ENCODE measurements around the gene SLC38A11. TPM values are rescaled to one million over a fixed set of nuclear protein-coding genes. Genes with fewer than 3 reads are reported as not detected.
A peak's percentile ranks its signal among the peaks of the same experiment; 100 is the strongest.

SLC38A11 gene
- polyA plus RNA-seq, 3 donors: 2.1 to 15.0 (median 9.6) TPM

DNA sequence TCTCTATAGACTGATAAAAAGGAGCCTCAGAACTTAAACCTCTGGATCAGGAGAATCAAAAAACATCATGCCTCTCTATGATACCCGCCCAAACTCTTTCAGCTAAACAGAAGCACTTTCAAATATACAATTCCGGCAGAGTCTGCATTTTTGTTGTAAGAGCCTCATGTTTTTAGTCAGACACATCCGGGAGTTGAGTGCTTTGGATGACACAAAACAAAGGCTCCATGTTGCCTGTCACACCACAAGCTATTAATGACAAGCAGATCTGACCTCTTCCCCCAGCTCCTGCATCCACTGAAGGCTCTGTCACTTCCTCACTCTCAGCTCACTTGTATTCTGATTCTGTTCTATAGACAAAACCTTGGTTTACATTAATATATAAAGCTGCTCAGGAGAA, 33.2 kb downstream of the SLC38A11 start:
- no peak for DNase-seq (ENCODE audit: low read depth in 3 of 3, low spot score in 2 of 3)

DNA sequence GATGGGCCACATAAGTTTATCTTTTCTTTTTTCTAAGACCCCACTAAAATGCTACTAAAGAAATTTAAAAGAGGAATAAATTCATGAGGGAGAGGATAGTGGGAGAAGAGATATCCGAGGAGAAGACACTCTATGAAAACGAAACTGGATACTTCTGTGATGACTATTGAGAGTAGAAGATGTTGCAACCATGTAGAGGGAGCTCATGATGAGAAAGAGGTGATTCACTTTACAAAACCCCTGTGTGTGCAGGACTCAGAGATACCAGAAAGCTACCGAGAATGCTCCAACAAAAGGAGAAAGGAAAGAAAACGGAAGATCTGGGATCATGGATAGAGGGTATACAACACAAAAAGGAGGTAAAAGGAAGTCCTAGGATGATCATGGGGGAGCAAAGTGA, 34.9 kb downstream of the SLC38A11 start:
- DNase-seq (ENCODE audit: low read depth in 3 of 3, low spot score in 2 of 3): no peak

DNA sequence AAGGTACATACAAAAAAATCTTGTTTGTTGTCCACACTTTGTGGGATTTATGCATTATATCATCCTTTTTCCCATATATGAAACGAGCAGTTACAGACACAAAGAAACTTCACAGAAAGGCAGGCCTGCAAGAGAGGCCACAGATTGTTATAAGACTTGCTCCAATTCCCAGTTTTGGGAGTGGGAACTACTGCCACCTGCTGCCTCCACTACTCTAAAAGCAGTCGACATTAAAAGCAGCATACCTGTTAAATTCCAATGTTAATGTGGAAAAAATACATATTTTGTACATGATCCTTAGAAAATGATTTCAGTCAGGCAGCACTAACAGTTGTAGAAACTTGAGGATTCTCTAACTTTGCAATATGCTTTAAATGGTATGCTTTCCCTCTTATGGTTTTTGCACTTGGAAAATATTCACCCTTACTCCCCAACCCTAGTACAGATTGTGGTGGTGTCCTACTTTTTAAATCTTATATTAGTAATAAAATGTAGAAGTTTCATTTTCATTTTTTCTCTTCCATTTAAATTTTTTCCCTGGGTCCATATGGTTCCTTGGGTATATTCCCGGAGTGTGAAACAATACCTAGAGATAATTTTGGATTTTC, 37.9 kb downstream of the SLC38A11 start:
- peak in 1 of 3 donors; percentile 29 for DNase-seq (ENCODE audit: low read depth in 3 of 3, low spot score in 2 of 3)

DNA sequence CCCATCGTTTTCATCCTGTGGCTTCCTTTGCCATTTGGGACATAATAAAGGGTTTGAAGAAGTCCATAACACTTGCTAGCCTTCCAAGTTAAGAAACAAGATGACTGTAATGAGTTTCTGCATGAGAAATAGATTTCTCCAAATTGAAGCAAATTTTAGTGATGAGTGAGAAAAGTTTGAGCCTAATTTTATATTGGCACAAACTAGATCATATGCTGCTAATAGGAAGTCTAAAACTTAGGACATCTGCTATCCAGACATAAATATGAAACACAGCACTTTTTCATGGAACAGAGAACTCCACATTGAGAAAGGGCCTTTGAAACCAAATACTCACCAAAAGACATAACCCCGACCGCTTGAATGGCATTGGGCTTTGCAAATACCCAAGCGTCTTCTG, 39.8 kb downstream of the SLC38A11 start:
- no peak for DNase-seq (ENCODE audit: low read depth in 3 of 3, low spot score in 2 of 3)

DNA sequence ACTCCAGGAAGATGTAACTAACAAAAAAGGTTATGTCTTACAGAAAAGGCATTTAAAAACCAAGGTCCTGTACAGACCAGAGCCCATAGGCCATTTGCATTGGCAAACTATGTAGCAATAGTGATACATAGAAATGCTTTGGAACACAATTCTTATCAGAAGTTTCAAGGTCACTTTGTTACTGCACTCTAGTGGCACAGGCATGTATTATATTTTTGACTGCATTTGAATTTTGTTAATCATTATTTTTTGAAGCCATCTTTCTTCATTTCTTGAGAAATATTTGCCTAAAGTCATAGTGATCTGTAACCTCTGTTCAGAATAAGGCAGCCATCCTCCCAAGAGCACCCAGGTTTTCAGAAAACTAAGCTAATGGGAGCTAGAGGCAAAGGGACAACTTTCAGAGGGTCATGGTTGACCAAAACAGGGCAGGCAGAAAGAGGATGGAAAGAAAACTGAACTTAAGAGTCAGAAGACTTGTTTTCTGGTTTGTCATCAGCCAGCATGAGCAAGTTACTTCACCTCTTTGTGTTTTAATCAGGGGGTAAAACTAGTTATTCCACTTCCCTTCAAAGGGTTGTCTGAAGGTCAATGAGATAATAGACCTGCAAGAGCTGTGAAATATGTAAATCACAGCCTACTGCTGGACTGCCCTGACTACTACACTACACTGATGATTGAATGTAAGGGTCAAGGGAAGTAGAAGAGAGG, 41.5 kb downstream of the SLC38A11 start:
- no peak for DNase-seq (ENCODE audit: low read depth in 3 of 3, low spot score in 2 of 3)

DNA sequence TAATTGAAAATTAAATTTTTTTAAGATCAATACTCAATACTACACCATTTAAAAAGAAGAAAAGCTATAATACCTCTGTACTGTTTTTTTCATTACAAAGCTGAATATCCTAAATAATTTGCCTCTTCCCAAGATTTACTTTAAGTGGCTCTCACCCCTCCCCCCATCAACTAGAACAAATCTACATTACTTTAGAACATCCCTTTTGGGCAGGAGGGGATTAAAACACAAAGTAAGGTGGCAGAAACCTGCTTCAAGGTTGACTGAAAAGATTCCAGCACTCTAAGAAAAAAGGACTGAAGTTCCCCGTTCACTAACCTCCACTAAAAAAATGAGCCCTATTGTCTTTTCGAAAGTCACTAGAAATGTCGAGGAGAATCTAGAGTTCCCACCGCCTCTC, 42.3 kb downstream of the SLC38A11 start:
- no peak for DNase-seq (ENCODE audit: low read depth in 3 of 3, low spot score in 2 of 3)

DNA sequence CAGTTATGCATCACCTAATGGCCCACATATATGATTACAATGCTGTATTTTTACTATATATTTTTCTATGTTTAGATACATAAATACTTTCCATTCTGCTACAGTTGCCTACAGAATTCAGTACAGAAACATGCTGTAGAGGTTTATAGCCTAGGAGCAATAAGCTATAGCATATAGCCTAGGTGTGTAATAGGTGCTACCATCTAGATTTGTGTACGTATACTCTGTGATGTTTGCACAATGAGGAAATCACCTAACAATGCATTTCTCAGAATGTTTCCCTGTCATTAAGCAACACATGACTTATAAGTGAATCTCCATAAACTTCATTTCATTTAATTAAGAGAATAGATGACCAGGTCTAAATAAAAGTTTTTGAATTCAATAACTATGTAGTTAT, 43.5 kb downstream of the SLC38A11 start:
- DNase-seq (ENCODE audit: low read depth in 3 of 3, low spot score in 2 of 3): no peak

DNA sequence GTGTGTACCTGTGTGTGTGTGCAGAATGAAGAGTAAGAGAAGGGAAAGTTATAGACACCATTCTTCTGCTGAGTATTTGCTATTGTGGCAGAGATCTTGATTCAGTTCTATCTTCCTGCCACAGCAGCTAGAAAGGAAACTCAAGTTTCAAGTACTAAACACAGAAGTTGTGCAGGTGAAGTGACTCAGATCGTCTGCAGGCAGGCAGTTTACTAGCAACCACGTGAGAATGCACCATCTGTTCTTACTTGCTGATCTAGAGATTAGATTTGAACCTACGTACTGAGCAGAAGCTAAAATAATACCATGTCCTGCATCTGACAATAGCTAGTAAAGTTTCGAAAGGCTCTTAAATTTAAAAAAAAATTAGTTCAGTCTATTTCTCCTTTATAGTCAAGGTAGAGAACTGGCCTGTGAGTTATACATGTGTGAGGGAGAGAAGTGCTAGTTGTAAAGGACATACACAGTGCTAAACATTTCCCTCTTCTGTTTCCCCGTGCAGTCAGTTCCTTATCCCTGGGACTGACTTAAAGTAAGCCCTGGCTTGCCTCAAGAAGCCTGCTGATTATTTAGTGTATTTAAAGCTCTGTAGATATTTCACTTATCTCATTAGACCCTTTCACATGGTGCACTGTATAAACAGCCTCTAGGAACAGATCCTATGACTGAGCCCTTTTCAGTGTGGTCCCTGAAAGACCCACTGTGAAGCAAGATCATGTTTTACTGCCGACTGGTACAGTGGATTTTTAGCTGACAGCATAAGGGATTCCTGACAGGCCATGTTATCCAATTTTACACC, 45.0 kb downstream of the SLC38A11 start:
- DNase-seq (ENCODE audit: low read depth in 3 of 3, low spot score in 2 of 3): no peak

DNA sequence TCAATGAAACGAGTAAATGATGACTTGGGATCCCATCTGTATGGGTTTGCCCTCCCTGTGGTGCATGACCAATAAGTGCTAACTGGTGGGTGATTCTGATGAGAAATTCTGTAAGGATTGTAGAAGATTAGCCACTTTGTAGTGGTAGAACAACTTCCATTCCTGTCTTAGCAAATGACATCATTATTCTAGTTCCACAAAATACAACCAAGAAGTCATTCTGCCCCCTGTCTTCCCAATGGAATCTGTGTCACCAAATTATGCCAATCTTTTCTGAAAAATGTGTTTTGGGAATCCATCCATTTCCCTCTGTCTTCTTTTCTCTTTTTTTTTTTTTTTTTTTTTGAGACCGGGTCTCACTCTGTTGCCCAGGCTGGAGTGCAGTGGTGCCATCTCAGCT, 48.4 kb downstream of the SLC38A11 start:
- no peak for DNase-seq (ENCODE audit: low read depth in 3 of 3, low spot score in 2 of 3)

DNA sequence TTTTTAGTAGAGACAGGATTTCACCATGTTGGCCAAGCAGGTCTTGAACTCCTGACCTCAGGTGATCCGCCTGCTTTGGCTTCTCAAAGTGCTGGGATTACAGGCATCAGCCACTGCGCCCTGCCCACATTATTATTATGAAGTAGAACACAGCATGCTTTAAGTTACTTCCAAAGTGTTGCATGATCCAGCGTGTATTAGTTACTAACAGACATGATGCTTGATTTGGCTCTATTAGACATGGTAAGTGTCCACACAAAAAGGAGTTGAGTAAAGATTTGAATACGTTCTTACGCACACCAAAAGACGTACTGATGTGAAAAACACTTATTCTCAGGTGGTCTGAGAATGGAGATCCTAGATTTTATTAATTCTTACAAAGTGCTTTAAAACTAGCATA, 50.0 kb downstream of the SLC38A11 start:
- no peak for DNase-seq (ENCODE audit: low read depth in 3 of 3, low spot score in 2 of 3)

DNA sequence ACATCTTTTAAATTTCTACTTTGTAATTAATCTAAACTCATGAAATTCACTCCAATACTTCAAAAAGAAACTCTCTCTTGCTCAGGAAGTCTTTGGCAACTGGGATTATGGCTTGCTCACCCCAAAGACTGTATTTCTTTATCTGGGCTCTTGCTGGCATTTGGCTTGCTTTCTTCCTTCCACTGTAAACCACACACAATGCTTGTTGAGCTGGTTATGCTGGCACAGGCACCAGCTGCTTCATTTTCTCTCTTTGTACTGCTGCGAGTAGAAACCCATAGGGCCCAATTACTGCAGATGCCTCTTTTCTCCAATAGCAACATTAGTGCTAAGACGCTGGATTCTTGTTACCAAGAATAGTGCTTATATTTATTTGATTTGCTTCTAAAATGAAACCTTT, 51.4 kb downstream of the SLC38A11 start:
- no peak for DNase-seq (ENCODE audit: low read depth in 3 of 3, low spot score in 2 of 3)

DNA sequence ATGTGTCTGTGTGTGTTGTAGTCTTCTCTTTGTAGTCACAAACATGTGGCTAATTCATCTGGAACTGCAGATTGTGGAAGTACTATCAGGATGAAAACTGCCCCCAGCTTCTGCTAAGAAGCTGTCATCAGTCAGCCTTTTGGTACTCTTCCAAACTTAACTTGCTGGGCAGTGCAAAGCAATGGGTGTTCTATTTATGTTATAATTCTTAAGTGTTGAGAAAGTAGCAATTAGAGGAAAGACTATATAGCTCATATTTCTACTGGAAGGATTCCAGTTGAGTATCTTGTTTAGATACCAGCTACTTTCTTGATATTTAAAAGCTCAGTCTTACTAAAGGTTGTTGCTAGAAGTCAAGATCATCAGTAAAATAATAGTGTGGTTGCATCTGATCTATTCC, 52.1 kb downstream of the SLC38A11 start:
- DNase-seq (ENCODE audit: low read depth in 3 of 3, low spot score in 2 of 3): no peak

DNA sequence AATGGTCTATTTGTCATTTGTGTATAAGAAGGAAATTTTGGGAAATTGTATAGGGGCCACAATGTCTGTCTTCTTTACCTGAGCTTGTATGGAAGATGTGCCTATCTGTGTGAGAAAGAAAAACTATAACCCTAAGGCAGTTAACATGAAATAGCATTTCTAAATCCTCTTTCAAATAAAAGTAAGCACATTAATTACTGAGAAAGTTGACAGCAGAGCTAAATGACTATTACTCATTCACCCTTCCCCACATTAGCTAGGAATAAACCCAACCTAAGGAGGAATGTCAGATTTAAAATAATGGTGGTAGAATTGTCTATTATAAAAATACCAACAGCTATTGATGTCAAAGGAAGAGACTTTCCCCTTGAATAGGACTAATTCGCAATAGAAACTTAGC, 56.2 kb downstream of the SLC38A11 start:
- no peak for DNase-seq (ENCODE audit: low read depth in 3 of 3, low spot score in 2 of 3)

DNA sequence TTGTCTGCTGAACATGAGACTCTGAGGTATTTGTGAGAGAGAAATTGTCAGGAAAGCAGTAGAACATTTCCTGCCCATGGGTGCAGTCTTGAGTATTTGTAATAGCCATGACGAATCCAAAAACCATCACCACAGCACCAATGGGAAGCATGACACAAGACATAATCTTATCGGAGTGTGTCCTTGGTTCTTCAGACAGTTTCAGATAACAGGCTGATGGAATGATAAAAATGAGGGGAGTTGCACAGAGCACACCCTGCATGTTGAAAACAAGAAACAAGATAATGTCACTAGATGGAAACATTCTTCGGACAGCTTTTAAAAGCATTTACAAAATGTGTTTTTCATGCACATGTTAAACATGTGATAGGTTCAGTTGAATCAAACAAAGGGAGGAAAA, 56.9 kb downstream of the SLC38A11 start:
- DNase-seq (ENCODE audit: low read depth in 3 of 3, low spot score in 2 of 3): no peak

DNA sequence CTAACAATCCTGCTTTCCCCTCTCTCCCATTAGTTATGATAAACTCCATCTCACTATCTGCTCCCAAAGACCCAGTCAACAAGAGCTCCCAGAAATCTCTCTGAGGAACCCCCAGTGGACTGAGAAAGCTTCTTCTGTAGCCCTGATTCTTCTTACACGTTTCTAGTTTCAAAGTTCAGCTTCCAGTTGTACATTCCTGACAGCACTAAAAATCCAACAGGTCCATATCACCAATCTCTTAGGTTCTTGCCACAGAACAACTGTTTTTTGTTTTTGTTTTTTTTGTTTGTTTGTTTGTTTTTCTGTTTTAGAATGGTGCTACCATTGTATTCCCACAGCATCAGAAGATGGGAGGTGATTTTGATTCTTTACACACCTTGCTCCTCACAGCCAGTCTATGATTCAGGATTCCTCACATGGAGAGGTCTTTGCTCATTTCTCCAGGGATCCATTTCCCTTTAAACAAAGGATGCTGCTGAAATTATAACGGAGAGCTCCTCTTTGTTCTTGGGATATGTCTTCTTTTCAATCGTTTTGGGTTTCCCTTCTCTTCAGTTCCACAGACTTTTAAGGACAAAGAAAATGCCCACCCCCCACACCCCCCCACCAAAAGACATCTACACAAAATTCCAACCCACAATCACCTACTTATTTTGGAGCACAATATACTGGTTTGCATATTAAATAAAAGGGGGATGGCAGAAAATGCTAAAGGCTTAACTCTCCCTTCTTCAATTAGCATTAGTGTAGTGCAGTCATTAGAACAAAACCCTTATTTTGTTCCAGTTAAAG, 57.7 kb downstream of the SLC38A11 start:
- DNase-seq (ENCODE audit: low read depth in 3 of 3, low spot score in 2 of 3): no peak

DNA sequence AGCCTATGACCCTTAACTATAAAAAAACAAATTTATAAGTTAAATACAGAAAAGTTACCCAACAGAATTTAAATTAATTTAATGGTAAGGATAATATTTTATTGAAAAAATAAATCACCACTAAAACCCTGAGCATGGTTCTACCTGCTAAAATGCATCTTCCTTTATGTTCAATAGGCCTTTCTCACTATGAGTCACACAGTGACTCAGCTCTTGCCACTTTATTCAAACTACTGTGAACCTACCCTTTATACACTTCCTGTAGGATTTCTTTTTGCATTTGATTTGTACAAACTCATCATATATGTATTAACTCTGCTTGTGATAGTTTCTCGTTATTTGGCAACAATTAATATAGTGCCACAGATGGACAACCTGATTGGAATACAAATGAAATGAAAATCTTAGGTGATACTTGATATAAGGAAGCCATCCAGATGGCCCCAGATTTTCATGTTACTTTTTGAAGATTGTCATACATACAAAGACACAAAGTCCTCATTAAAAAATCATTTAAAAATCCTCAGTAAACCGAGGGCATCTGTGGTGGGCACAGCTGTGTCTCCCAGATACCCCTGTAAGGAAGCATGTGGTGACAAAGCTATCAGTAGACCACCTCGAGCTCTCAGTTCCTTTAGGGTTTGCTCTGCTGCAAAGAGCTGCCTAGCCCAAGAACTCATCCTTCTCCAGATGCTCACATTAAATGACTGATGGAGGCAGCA, 58.5 kb downstream of the SLC38A11 start:
- no peak for DNase-seq (ENCODE audit: low read depth in 3 of 3, low spot score in 2 of 3)

DNA sequence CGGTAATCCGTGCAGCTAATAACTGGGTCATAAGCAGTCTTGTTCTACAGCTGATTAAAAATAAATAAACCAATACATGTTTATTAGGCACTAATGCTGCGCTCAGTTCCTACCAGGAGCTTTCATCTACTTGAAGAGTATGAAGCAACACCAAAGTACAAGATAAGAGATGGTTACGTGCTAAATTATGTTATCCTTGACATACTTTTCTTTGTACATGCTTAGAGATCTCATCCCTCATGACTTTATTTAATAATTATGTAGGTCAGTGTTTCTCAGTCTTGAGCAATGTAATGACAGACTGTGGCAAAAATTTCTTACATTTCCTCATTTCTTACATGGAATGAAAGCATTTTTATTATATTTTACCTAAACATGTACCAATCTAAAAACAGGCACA, 59.1 kb downstream of the SLC38A11 start:
- DNase-seq (ENCODE audit: low read depth in 3 of 3, low spot score in 2 of 3): no peak

DNA sequence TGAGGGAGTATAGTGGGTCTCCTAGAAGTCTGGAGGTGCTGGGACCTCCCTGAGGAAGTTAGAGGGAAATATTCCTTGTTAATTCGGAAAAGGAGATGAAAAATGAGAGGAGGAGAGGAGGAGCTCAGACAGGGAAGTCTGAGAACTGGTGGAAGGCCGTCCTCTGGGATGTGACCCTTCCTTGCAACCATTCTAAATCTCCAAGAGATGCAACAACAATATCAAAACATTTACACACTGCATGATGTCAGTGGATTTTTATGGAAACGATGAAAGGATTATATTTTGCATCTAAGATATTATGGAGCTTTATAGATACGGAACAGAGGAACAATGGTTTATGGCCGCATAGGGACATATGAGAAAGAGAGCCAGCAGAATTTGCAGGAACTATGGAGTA, 63.9 kb downstream of the SLC38A11 start:
- DNase-seq (ENCODE audit: low read depth in 3 of 3, low spot score in 2 of 3): no peak

DNA sequence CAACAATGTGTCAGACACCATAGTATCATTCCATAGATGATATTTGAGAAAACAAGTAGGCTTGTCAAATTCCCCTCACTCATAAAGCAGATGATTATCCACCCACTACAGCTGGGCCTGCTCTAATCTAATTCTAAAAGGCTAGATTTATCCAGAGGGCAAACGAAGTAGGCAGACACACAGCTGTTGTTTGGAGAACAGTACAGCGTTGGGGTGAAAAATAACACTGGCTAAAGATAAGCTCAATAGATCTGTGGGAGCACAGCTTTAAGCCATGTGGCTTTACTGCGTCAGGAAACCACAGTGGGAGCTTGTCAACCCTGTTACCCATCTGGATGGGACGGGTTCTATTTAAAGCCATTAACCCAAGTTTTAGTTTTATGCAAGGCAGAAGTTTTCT, 64.8 kb downstream of the SLC38A11 start:
- DNase-seq (ENCODE audit: low read depth in 3 of 3, low spot score in 2 of 3): no peak

DNA sequence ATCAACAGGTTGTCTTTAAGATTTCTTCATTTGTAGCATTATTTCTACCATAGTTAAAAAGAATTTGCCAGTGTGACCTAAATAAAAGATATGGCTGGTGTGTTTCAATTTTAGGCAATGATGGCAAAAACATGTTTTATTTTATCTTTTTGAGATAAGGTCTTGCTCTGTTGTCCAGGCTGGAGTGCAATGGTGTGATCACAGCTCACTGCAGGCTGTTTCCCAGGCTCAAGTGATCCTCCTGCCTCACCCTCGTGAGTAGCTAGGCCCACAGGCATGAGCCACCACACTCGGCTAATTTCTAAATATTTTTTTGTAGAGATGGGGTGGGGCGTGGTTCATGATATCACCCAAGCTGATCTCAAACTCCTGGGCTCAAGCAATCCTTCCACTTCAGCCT, 66.7 kb downstream of the SLC38A11 start:
- DNase-seq (ENCODE audit: low read depth in 3 of 3, low spot score in 2 of 3): no peak
